COLO829 (cell line): ENCODE results near the gene FBXW8.

Experiments used
- DNase-seq: peaks from one replicate; pipeline ENCODE4 v3.0.0; 2012; ENCODE audit warnings: low spot score

Gene FBXW8

GRCh38 chr12:116910645-116911451 lies at the start of gene FBXW8:
Gene FBXW8, plus strand, starts transcription at chr12:116910950. Its CDS starts 88 bp downstream, at chr12:116911038.
- peak; percentile 70 for DNase-seq

- peak; percentile 40 for DNase-seq
Observed at GRCh38 chr12:116861320-116861719, 49.4 kb upstream of the FBXW8 start.

- no peak for DNase-seq
Observed at GRCh38 chr12:116862167-116862566, 48.6 kb upstream of the FBXW8 start.

GRCh38 chr12:116863275-116863767 lies 47.4 kb upstream of the FBXW8 start:
- peak; percentile 80 for DNase-seq

- DNase-seq = no peak
Observed at GRCh38 chr12:116864371-116865160, 46.2 kb upstream of the FBXW8 start.

- DNase-seq = no peak
Observed at GRCh38 chr12:116867523-116867922, 43.2 kb upstream of the FBXW8 start.

GRCh38 chr12:116870306-116870705 lies 40.4 kb upstream of the FBXW8 start:
- no peak for DNase-seq

- no peak for DNase-seq
Observed at GRCh38 chr12:116874324-116874995, 36.3 kb upstream of the FBXW8 start.

GRCh38 chr12:116876151-116876869 lies 34.4 kb upstream of the FBXW8 start:
- DNase-seq = peak; percentile 84

GRCh38 chr12:116878567-116879508 lies 31.9 kb upstream of the FBXW8 start:
- no peak for DNase-seq

- no peak for DNase-seq
Observed at GRCh38 chr12:116879509-116880212, 31.1 kb upstream of the FBXW8 start.

GRCh38 chr12:116880213-116880816 lies 30.4 kb upstream of the FBXW8 start:
- DNase-seq = no peak

GRCh38 chr12:116880817-116881324 lies 29.9 kb upstream of the FBXW8 start:
- no peak for DNase-seq

GRCh38 chr12:116881325-116881876 lies 29.3 kb upstream of the FBXW8 start, which contains the start of gene HRK:
Gene HRK, minus strand, starts transcription at chr12:116881441. Its CDS starts 134 bp downstream, at chr12:116881307.
- DNase-seq = no peak

GRCh38 chr12:116881877-116882507 lies 28.8 kb upstream of the FBXW8 start:
- no peak for DNase-seq

GRCh38 chr12:116882742-116883141 lies 28.0 kb upstream of the FBXW8 start:
- DNase-seq = no peak

- DNase-seq = no peak
Observed at GRCh38 chr12:116884871-116885270, 25.9 kb upstream of the FBXW8 start.

- DNase-seq = no peak
Observed at GRCh38 chr12:116885491-116885890, 25.3 kb upstream of the FBXW8 start.
